Heart left ventricle (tissue), 13 donors: Measurements from ENCODE around the gene EFHD1.

ENCODE experiments used
- POLR2A ChIP-seq, 2 donors: fragments of 450-650 bp; IDR thresholded peaks; one replicate each; pipeline ENCODE4 v1.6.1; 2017; ENCODE audit warnings: antibody characterized with exemption in 2 of 2, mild to moderate bottlenecking in 2 of 2, moderate library complexity in 2 of 2
- TF ChIP-seq, protein P1 (sequence below), 12 donors: fragments of 200-600 bp; sonication (generic) in 4 of 12; IDR thresholded peaks; one replicate each; pipeline versions ENCODE4 v1.5.0 to v1.8.0; 2018 to 2022; ENCODE audit warnings: antibody characterized with exemption in 12 of 12, mild to moderate bottlenecking in 5 of 12
- donor health status: ischemic (EF 13 %, LVEDD 7.1; RV severe dilation, severe dysfunction).
- donor health status: DM: no; HTN: yes; CAD: no.
- donor health status: DM: no; HTN: no; CAD: no.
- donor health status: ischemic (EF 25% LVEDD 6.9; RV normal size, moderate dysfunction).
- donor health status: ischemic (EF 25% LVEDD 5.7; RV mildly dilated, moderate dysfunction).
- donor health status: ischemic (EF 35%, LVEDD 5.7; RV mildly dilated, moderate dysfunction).
- donor health status: nonischemic (EF 11% LVEDD 7.7; RV severe dilation, severe dysfunction).
- donor health status: DM: yes; HTN: yes; CAD: no.
- donor health status: PGD.
- donor health status: ischemic (EF 29% LVEDD 5.4; RV normal size, mild dysfunction).
- donor health status: nonischemic (EF 23%, LVEDD 6.1; RV moderate dilation, normal function).

DNA sequence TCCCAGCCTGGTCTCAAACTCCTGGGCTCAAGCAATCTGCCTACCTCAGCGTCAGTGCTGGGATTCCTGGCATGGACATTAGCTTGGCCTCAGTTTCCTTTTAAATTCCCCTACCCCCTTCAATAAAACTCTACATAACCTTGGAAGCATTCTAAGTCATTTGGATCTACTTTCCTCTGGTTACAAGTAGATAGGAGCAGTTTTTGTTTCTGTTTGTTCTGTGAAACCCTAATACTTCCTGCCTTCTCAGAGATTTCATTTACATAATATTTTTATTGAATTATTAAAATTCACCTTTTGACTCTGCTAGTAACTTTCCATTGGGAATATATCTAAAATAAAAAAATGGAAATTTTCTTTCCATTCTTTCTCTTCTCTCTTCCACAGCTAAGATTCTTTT is 89.6 kb downstream of the EFHD1 start:
- TF ChIP-seq, protein P1, sequence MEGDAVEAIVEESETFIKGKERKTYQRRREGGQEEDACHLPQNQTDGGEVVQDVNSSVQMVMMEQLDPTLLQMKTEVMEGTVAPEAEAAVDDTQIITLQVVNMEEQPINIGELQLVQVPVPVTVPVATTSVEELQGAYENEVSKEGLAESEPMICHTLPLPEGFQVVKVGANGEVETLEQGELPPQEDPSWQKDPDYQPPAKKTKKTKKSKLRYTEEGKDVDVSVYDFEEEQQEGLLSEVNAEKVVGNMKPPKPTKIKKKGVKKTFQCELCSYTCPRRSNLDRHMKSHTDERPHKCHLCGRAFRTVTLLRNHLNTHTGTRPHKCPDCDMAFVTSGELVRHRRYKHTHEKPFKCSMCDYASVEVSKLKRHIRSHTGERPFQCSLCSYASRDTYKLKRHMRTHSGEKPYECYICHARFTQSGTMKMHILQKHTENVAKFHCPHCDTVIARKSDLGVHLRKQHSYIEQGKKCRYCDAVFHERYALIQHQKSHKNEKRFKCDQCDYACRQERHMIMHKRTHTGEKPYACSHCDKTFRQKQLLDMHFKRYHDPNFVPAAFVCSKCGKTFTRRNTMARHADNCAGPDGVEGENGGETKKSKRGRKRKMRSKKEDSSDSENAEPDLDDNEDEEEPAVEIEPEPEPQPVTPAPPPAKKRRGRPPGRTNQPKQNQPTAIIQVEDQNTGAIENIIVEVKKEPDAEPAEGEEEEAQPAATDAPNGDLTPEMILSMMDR (IDR thresholded peaks at IDR 0.05) = no peak
- no peak for TF ChIP-seq POLR2A (IDR thresholded peaks at IDR 0.05)
